Osteocyte (in vitro differentiated cells): ENCODE results near the gene MPRIP. TPM values are rescaled to one million over a fixed set of nuclear protein-coding genes. Genes with fewer than 3 reads are reported as not detected.

Experiments
- DNase-seq: peaks from one replicate; pipeline ENCODE4 v3.0.0; 2021; ENCODE audit warnings: mixed read lengths; ENCODE audit not compliant: unreplicated experiment; ENCODE audit errors: extremely low spot score
- H3K27ac Mint-ChIP-seq: one replicate; pipeline ENCODE4 v1.8.0; 2021; ENCODE audit warnings: mild to moderate bottlenecking, mixed read lengths; ENCODE audit not compliant: unreplicated experiment
- H3K27me3 Mint-ChIP-seq: one replicate; pipeline ENCODE4 v1.8.0; 2021; ENCODE audit warnings: mixed read lengths; ENCODE audit not compliant: unreplicated experiment
- H3K36me3 Mint-ChIP-seq: one replicate; pipeline ENCODE4 v1.8.0; 2021; ENCODE audit warnings: mixed read lengths; ENCODE audit not compliant: unreplicated experiment
- H3K4me1 Mint-ChIP-seq: one replicate; pipeline ENCODE4 v1.8.0; 2021; ENCODE audit warnings: mixed read lengths; ENCODE audit not compliant: unreplicated experiment
- H3K4me3 Mint-ChIP-seq: one replicate; pipeline ENCODE4 v1.8.0; 2021; ENCODE audit warnings: mild to moderate bottlenecking, moderate library complexity, mixed read lengths; ENCODE audit not compliant: unreplicated experiment
- H3K9me3 Mint-ChIP-seq: one replicate; pipeline ENCODE4 v1.8.0; 2021; ENCODE audit warnings: mixed read lengths; ENCODE audit not compliant: unreplicated experiment
- CTCF ChIP-seq: fragments of 200-600 bp; sonication (generic); IDR thresholded peaks from 2 replicates; pipeline ENCODE4 v1.5.0; 2021; ENCODE audit warnings: antibody characterized with exemption, mild to moderate bottlenecking, moderate library complexity
- total RNA-seq: library from RNA; stranded (reverse); gene quantifications from 2 replicates; pipeline ENCODE4 v1.2.1, GENCODE V29; 2021

Gene MPRIP
- total RNA-seq, 1 donor from 2014 or later, result 206 TPM

GRCh38 chr17:17077861-17078732 is 35.8 kb downstream of the MPRIP start:
- Mint-ChIP-seq H3K4me3 (no peak overlapping the region), H3K4me1 (peaks cover 34% of the 10 kb centered on the region), H3K27ac (no peak overlapping the region), H3K9me3 (no peaks in the 10 kb centered on the region), H3K36me3 (peaks cover 22% of the 10 kb centered on the region), H3K27me3 (no peaks in the 10 kb centered on the region)
- no peak for TF ChIP-seq CTCF
- DNase-seq, result no peak

DNA sequence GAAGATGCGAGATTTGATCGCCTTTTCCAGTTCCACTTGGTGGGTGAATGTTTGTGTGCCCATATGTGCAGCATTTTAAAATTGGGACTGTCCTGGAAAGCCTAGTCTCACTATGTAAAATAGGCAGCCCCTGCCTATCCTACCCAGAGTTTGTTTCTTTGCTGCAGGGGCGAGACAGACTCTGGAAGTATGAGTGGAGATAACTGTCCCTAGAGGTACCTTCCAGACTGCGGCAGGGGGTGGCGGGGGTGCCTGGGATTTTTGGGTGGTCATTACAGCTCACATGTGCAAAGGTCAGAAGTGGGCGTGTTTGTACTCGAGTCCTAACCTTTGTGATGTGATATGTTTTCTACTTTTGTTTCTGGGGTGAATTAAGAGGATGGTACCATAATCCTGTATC is 36.6 kb downstream of the MPRIP start:
- H3K27me3 Mint-ChIP-seq, result no peaks in the 10 kb centered on the region
- H3K4me3 Mint-ChIP-seq, result no peak overlapping the region
- TF ChIP-seq CTCF, result no peak
- peaks cover 29% of the 10 kb centered on the region for H3K4me1 Mint-ChIP-seq
- DNase-seq, result no peak
- no peak overlapping the region for H3K27ac Mint-ChIP-seq
- H3K9me3 Mint-ChIP-seq, result no peaks in the 10 kb centered on the region
- peaks cover 21% of the 10 kb centered on the region for H3K36me3 Mint-ChIP-seq

GRCh38 chr17:17079336-17079735 is 37.1 kb downstream of the MPRIP start:
- Mint-ChIP-seq H3K36me3 (peaks cover 21% of the 10 kb centered on the region), H3K4me1 (peaks cover 24% of the 10 kb centered on the region), H3K27me3 (no peaks in the 10 kb centered on the region), H3K4me3 (no peak overlapping the region), H3K9me3 (no peaks in the 10 kb centered on the region), H3K27ac (no peak overlapping the region)
- DNase-seq, result no peak
- TF ChIP-seq CTCF, result no peak

DNA sequence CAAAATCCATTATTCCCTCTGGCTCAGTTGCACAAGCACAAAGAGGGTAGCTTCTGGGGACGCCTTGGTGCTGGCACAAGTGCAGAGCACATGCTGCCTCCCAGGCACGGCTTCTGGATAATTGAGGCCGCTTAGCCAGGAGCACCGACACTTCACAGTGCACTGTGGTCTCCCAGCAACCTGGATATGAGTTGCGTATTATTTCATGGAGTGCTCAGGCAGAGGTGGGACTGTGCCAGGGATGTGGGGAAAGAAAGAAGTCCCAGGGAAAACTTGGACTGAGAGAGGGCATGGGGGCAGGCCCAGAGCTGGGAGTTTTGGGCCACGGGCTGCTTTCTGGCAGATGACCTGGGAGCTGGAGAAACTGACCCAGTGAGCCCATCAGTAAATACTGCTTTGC is 37.5 kb downstream of the MPRIP start:
- TF ChIP-seq CTCF, result no peak
- Mint-ChIP-seq H3K4me3 (no peak overlapping the region), H3K27me3 (no peaks in the 10 kb centered on the region), H3K36me3 (peaks cover 21% of the 10 kb centered on the region), H3K27ac (no peak overlapping the region), H3K4me1 (peaks cover 20% of the 10 kb centered on the region), H3K9me3 (no peaks in the 10 kb centered on the region)
- DNase-seq, result no peak

GRCh38 chr17:17080181-17080631 is 37.9 kb downstream of the MPRIP start:
- no peaks in the 10 kb centered on the region for H3K9me3 Mint-ChIP-seq
- H3K27me3 Mint-ChIP-seq, result no peaks in the 10 kb centered on the region
- DNase-seq, result no peak
- H3K36me3 Mint-ChIP-seq, result peaks cover 21% of the 10 kb centered on the region
- TF ChIP-seq CTCF, result no peak
- H3K4me3 Mint-ChIP-seq, result no peak overlapping the region
- H3K4me1 Mint-ChIP-seq, result peaks cover 16% of the 10 kb centered on the region
- H3K27ac Mint-ChIP-seq, result no peak overlapping the region
